OCI-LY3 (cell line): ENCODE measurements around the gene MAP6D1.

Experiments
- H2AFZ ChIP-seq: fragments of 200-600, 300-600 bp; shearing (Covaris generic); 2 replicates; pipeline ENCODE4 v1.6.0; 2014; ENCODE audit warnings: antibody characterized with exemption, low read depth, low read length
- H3K27ac ChIP-seq: fragments of 200-600, 300-600 bp; sonication (generic); 2 replicates; pipeline ENCODE4 v1.5.1; 2014; ENCODE audit warnings: mild to moderate bottlenecking, low read length, moderate library complexity, mixed read lengths
- H3K27me3 ChIP-seq: fragments of 200-600, 300-600 bp; sonication (generic); 2 replicates; pipeline ENCODE4 v1.6.1; 2014; ENCODE audit warnings: low read depth, low read length, mixed read lengths
- H3K36me3 ChIP-seq: fragments of 200-600, 300-600 bp; sonication (generic); replicated peaks from 2 replicates; pipeline ENCODE3; 2014; ENCODE audit warnings: low read depth, low read length, mixed read lengths
- H3K4me1 ChIP-seq: fragments of 300-600, 200-600 bp; sonication (generic); 2 replicates; pipeline ENCODE4 v1.6.1; 2014; ENCODE audit warnings: low read length, mixed read lengths
- H3K4me2 ChIP-seq: fragments of 200-600, 300-600 bp; sonication (generic); 2 replicates; pipeline ENCODE4 v1.6.1; 2014; ENCODE audit warnings: low read length, mixed read lengths
- H3K4me3 ChIP-seq: fragments of 300-600, 200-600 bp; sonication (generic); 2 replicates; pipeline ENCODE4 v1.5.1; 2014; ENCODE audit warnings: antibody characterized with exemption, mild to moderate bottlenecking, low read length, moderate library complexity
- H3K79me2 ChIP-seq: fragments of 300-600, 200-600 bp; shearing (Covaris generic); 2 replicates; pipeline ENCODE4 v1.6.1; 2014; ENCODE audit warnings: mild to moderate bottlenecking, low read length, mixed read lengths
- H3K9ac ChIP-seq: fragments of 300-600, 200-600 bp; shearing (Covaris generic); 2 replicates; pipeline ENCODE4 v1.6.0; 2014; ENCODE audit warnings: mild to moderate bottlenecking, low read length, moderate library complexity
- H3K9me3 ChIP-seq: fragments of 200-600, 300-600 bp; shearing (Covaris generic); 2 replicates; pipeline ENCODE4 v1.6.1; 2014; ENCODE audit warnings: low read length, mixed read lengths; ENCODE audit not compliant: insufficient read depth
- H4K20me1 ChIP-seq: fragments of 200-600, 300-600 bp; sonication (generic); 2 replicates; pipeline ENCODE4 v1.6.1; 2016; ENCODE audit warnings: low read length, mixed read lengths; ENCODE audit not compliant: insufficient read depth
- EZH2phosphoT487 ChIP-seq: fragments of 200-600 bp; shearing (Covaris generic); IDR thresholded peaks from 2 replicates; pipeline ENCODE4 v1.6.1; 2018; ENCODE audit warnings: antibody characterized with exemption, mixed run types, low read depth
- TF ChIP-seq, protein P1 (sequence below): fragments of 200-600, 300-600 bp; sonication (generic); IDR thresholded peaks from 2 replicates; pipeline ENCODE4 v1.5.1; 2014; ENCODE audit warnings: antibody characterized with exemption, low read length, low read depth

Gene MAP6D1

DNA sequence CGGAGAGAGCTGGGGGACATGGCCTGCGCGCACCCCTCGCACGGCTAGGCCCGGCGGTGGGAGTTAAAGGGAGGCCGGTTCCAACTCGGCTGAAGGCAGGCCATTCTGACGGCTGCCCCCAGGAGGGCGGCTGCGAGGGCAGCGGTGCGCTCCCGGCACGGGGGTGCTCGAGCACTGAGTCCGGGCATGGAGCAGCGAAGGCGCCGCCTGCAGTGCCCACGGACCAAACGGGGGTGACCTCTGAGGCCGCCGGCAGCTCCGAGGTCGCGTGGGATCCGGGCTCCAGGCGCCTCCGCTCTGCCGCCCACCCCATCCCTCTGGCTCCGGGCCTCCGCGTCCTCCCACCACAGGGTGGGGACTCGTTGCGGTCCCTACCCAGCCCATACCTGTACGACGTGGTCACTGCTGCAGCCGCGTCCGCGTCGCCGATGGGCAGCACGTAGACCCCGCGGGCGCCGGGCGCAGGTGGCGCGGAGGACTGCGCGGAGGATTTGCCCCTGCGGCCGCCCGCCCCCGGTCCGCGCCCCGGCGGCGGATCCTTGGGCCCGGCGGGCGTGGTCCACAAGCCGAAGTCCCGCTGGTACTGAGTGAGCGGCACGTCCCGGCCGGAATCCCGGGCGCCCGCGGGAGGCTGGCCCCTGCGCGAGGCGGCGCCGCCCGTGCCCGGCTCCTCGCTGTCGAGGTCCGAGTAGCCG lies 469 bp downstream of the MAP6D1 start:
- H3K79me2 ChIP-seq = no peaks in the 10 kb centered on the region
- no peak overlapping the region for H3K9ac ChIP-seq
- no peaks in the 10 kb centered on the region for H3K9me3 ChIP-seq
- no peak overlapping the region for H2AFZ ChIP-seq
- H3K27me3 ChIP-seq = 0 out of 2 replicates have a peak, but pooled peaks cover 3% of the 10 kb centered on the region
- no peak overlapping the region for H3K27ac ChIP-seq
- peaks cover 3% of the 10 kb centered on the region; the same call in 1 of the 2 replicates for H3K4me1 ChIP-seq
- TF ChIP-seq EZH2phosphoT487 = no peak
- TF ChIP-seq, protein P1, sequence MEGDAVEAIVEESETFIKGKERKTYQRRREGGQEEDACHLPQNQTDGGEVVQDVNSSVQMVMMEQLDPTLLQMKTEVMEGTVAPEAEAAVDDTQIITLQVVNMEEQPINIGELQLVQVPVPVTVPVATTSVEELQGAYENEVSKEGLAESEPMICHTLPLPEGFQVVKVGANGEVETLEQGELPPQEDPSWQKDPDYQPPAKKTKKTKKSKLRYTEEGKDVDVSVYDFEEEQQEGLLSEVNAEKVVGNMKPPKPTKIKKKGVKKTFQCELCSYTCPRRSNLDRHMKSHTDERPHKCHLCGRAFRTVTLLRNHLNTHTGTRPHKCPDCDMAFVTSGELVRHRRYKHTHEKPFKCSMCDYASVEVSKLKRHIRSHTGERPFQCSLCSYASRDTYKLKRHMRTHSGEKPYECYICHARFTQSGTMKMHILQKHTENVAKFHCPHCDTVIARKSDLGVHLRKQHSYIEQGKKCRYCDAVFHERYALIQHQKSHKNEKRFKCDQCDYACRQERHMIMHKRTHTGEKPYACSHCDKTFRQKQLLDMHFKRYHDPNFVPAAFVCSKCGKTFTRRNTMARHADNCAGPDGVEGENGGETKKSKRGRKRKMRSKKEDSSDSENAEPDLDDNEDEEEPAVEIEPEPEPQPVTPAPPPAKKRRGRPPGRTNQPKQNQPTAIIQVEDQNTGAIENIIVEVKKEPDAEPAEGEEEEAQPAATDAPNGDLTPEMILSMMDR = no peak
- H4K20me1 ChIP-seq = no peaks in the 10 kb centered on the region
- peaks cover 7% of the 10 kb centered on the region for H3K36me3 ChIP-seq
- H3K4me3 ChIP-seq = peak overlapping the region; percentile 61
- H3K4me2 ChIP-seq = peak overlapping the region; percentile 37

DNA sequence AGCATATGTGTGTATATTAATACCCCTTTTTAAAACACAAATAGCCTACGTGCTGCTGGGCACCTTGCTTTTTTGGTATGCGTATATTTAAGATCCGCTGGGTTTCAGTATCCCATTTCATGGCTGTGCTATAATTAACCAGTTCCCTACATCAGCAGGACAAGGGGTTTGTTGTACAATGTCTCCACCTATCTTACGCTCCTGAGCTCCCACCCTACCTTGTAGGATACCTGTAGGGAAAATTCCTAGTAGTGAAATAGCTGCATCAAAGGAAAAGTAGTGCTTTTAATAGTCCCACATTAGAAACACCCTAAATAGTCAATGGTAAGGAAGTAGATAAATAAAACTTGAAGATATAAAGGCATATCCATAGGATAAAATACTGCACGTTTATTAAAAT lies 1.4 kb downstream of the MAP6D1 start:
- Histone ChIP-seq H2AFZ (no peak overlapping the region), H3K36me3 (no peaks in the 10 kb centered on the region), H3K4me3 (no peak overlapping the region), H4K20me1 (no peaks in the 10 kb centered on the region), H3K27me3 (0 out of 2 replicates have a peak, but pooled peaks cover 3% of the 10 kb centered on the region), H3K4me1 (peaks cover 3% of the 10 kb centered on the region; the same call in 1 of the 2 replicates), H3K9ac (no peak overlapping the region), H3K4me2 (0 out of 2 replicates have a peak overlapping the region, but pooled peaks have one; percentile 37), H3K9me3 (no peaks in the 10 kb centered on the region), H3K79me2 (no peaks in the 10 kb centered on the region), H3K27ac (no peak overlapping the region)
- TF ChIP-seq, protein P1 = peak; percentile 17; the same call in 1 of the 2 replicates
- no peak for TF ChIP-seq EZH2phosphoT487

DNA sequence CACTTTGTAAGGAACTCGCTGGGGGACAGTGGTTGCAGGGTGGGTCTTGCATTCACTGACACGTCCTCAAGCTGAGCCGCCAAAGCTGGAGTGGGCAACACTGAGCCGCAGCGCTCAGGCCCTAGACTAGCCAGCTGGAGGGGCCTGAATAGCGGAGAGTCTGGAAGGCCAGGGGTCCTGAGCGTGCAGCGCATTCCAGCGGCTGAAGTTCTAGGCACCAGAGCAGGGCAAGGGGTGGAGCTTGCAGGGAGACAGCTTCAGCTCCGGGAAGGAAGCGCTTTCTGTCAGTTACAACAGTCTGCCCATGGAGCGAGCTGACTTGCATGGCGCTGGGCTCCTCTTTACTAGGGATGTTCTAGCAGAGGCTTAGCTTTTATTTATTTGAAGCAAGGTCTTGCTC lies 2.7 kb downstream of the MAP6D1 start:
- H3K27me3 ChIP-seq = 0 out of 2 replicates have a peak, but pooled peaks cover 3% of the 10 kb centered on the region
- H4K20me1 ChIP-seq = no peaks in the 10 kb centered on the region
- H3K36me3 ChIP-seq = no peaks in the 10 kb centered on the region
- TF ChIP-seq, protein P1 = no peak
- TF ChIP-seq EZH2phosphoT487 = no peak
- no peak overlapping the region for H2AFZ ChIP-seq
- no peak overlapping the region for H3K27ac ChIP-seq
- H3K4me1 ChIP-seq = peaks cover 3% of the 10 kb centered on the region; the same call in 1 of the 2 replicates
- no peaks in the 10 kb centered on the region for H3K9me3 ChIP-seq
- H3K4me3 ChIP-seq = no peak overlapping the region
- no peak overlapping the region for H3K4me2 ChIP-seq
- H3K9ac ChIP-seq = no peak overlapping the region
- no peaks in the 10 kb centered on the region for H3K79me2 ChIP-seq

DNA sequence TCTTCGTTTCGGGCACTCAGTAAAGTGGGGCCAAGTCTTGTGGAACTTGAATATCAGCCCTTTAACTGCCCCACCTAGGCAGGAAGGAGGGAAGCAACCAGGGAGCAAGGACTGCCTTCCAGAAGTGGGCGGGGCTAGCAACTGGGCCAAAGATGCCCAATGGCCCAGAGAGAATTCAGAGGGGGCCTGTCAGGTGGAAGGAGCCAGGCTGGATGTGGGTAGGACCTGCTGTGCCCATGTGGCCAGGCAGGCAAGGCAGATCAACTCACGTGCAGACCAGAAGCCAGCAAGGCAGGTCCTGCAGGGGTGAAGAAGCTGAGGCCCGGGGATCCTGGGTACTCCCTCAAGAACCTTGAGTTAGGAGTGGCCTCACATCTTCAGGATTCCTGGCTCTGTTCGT lies 5.5 kb downstream of the MAP6D1 start:
- no peaks in the 10 kb centered on the region for H3K9me3 ChIP-seq
- 0 out of 2 replicates have a peak, but pooled peaks cover 3% of the 10 kb centered on the region for H3K27me3 ChIP-seq
- H3K27ac ChIP-seq = no peak overlapping the region
- peaks cover 4% of the 10 kb centered on the region for H3K36me3 ChIP-seq
- no peak overlapping the region for H2AFZ ChIP-seq
- H3K79me2 ChIP-seq = no peaks in the 10 kb centered on the region
- no peak overlapping the region for H3K9ac ChIP-seq
- no peak overlapping the region for H3K4me3 ChIP-seq
- H3K4me1 ChIP-seq = peaks cover 15% of the 10 kb centered on the region
- peaks cover 6% of the 10 kb centered on the region; the same call in 1 of the 2 replicates for H4K20me1 ChIP-seq
- H3K4me2 ChIP-seq = no peak overlapping the region
- no peak for TF ChIP-seq EZH2phosphoT487
- TF ChIP-seq, protein P1 = no peak
